ENCODE measurements around the gene ZXDC.
A peak's percentile ranks its signal among the peaks of the same experiment; 100 is the strongest.

ZXDC gene

DNA sequence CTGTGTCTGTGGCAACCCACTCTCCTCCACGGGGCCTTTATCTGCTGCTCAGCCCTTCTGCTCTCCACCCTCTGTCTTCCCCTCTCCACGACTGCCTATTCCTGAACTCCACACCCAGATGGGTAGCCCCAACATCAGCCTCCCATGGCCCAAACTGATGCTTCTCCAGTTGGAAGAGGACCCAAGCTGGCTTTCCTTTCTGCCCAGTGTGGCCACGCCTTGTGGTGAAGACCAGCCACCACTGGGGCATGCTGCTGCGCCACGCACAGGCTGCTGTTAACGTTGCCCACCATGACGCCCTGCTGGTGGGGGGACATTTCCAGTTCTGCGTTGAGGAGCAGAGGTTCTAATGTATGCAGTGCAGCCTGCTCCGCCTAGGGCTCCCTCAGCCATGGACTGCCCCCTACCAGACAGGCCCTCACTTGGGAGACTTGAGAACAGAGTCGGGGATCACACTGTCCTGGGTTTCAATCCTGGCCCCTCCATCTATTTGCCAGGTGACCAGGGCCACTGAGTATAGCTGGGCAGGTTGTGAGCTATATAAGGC is 54.0 kb downstream of the ZXDC start:
- peaks cover 5% of the 10 kb centered on the region for H3K36me3 Mint-ChIP-seq (ENCODE audit: low read depth)
- H3K4me3 Mint-ChIP-seq = no peak overlapping the region
- no peaks in the 10 kb centered on the region for H3K4me1 Mint-ChIP-seq
- H3K27ac Mint-ChIP-seq = no peak overlapping the region
- ATAC-seq (no peak), DNase-seq (no peak)
- H3K27me3 Mint-ChIP-seq = no peaks in the 10 kb centered on the region
- H3K9me3 Mint-ChIP-seq = peaks cover 9% of the 10 kb centered on the region

DNA sequence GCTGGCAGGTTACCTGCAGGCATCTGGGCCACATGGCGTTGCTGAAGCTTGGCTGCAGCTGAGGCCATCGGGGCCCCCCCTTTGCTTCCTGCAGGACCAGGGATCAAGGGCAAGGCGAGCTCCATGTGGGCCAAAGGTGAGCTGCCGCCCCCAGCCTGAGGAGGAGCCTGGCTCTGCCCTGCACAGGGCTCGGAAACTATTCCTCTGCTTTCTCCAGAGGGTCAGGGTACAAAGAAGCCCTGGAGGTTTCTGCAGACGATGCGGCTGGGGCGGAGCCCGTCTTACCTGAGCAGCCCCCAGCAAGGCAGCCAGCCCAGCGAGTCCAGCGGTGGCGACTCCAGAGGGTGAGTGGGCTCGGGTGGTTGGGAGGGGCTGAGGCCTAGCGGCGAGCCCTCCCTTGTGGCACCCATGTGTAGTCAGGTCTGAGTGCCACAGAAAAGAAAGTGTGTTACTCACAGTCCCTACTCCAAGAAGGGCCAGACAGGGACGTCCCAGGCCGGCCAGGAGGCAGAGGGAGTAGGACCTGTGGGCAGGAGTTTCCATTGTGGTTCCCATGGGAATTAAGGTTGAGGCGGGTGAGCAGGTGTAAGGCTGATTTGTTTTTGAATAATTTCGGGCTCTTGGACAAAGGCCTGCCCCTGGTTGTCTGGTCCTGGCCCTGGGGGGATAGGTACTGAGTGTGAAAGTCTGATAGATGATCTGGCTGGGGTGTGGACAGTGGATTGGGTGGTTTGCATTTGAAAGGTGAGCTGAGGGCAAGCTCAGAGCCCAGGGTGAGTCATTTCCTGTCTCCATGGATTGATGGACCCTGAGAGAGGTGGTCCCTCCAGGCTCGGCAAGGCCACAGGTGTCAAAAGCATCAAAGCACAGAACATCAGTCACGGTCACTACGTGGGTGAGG is 55.6 kb downstream of the ZXDC start:
- no peak overlapping the region for H3K27ac Mint-ChIP-seq
- H3K4me3 Mint-ChIP-seq = no peak overlapping the region
- ATAC-seq (no peak), DNase-seq (no peak)
- peaks cover 4% of the 10 kb centered on the region for H3K9me3 Mint-ChIP-seq
- H3K27me3 Mint-ChIP-seq = no peaks in the 10 kb centered on the region
- peaks cover 2% of the 10 kb centered on the region for H3K36me3 Mint-ChIP-seq (ENCODE audit: low read depth)
- no peaks in the 10 kb centered on the region for H3K4me1 Mint-ChIP-seq

DNA sequence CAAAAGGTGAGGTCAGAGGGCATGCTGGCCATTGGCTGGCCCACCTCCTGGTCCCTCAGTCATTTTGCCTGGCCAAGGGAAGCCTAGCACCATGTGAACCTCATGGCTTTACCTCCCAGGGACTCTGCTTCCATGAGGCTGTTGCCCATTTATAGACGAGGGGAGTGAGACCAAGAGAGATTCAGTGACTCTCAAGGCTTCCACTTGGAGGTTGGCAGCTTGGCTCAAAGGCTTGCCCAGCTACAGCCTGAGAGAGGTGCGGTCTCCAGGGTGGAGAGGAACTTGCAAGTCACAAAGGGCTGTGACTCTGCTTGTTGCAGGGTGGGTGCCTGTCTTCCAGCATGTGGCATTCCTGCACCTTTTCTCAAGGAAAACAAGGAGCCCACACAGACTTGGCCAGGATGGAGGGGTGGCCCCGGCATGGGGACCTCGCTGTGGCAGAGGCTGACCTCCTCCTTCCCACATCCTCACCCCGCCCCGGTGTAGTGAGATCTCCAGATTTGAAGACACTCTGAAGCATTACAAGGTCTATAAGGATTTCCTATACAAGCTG is 56.5 kb downstream of the ZXDC start:
- Mint-ChIP-seq H3K4me1 (no peaks in the 10 kb centered on the region), H3K4me3 (no peak overlapping the region), H3K27ac (no peak overlapping the region), H3K9me3 (no peaks in the 10 kb centered on the region), H3K27me3 (peaks cover 6% of the 10 kb centered on the region), H3K36me3 (ENCODE audit: low read depth) (no peaks in the 10 kb centered on the region)
- no peak for DNase-seq
- no peak for ATAC-seq

DNA sequence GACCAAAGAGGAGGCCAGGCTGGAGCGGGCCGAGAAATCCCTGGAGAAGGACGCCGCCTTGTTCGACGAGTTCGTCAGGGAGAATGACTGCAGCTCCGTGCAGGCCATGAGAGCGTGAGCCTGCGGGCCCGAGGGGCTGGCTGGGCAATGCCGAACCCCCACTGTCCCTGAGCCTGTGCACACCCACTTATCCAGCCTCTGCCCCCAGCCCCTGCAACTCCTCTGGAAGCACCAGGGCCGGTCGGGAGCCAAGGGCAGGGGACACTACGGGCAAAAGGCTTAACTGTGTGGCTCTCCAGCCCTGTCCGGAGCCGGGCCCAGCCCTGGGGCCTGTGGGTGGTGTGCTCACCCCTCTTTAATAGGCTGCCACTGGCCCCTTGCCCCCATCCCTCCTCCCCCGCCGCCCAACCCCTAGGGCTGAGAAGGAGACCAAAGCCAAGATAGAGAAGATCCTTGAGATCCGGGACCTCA is 57.0 kb downstream of the ZXDC start:
- Mint-ChIP-seq H3K4me3 (no peak overlapping the region), H3K4me1 (no peaks in the 10 kb centered on the region), H3K27me3 (peaks cover 6% of the 10 kb centered on the region), H3K36me3 (ENCODE audit: low read depth) (no peaks in the 10 kb centered on the region), H3K9me3 (no peaks in the 10 kb centered on the region), H3K27ac (no peak overlapping the region)
- ATAC-seq (no peak), DNase-seq (no peak)

DNA sequence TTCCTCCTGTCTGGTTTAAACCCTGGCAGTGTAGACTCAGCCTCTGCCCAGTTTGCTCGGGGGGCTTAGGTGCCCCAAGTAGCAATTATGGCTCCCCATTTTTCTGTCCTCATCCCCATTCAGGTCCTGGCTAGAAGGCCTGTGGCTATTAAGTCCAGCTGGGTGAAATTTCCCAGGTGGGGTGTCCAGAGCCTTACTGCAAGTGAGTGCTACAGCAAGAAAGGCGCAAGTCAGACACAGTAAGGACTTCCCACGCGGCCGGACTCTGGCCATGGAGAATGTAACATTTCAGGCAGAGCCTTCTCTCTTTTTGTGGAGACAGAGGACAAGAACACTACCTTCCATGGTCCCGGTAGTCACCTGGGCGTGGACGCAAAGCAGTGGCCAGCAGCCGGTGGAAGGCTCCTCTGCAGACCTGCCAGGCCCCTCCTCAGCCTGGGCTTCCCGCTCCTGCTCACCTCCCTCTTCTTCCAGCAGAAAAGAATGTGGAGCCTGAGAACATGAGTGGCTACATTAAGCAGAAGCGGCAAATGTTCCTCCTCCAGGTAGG is 57.6 kb downstream of the ZXDC start:
- Mint-ChIP-seq H3K4me1 (no peaks in the 10 kb centered on the region), H3K27ac (no peak overlapping the region), H3K27me3 (peaks cover 6% of the 10 kb centered on the region), H3K9me3 (no peaks in the 10 kb centered on the region), H3K36me3 (ENCODE audit: low read depth) (no peaks in the 10 kb centered on the region), H3K4me3 (no peak overlapping the region)
- ATAC-seq = no peak
- no peak for DNase-seq

DNA sequence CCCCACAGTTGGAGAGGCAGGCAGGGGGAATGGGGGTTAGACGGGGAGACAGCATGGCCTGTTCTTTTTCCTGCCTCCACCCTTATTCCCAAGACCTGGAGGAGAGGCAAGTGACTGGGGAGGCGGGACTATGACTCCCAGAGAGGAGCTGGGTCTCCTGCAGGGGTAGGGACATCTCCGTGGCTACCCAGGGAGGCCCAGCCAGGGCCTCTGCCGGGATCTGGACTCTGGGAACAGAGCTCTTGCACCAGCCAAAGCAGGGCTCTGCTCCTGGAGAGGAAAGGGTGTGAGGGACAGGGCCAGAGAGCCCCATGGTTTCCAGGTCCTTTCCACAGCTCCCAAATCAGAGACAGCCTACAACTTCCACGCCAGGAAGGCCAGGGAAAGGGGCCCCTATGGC is 58.2 kb downstream of the ZXDC start:
- Mint-ChIP-seq H3K27me3 (peaks cover 6% of the 10 kb centered on the region), H3K4me3 (no peak overlapping the region), H3K4me1 (no peaks in the 10 kb centered on the region), H3K27ac (no peak overlapping the region), H3K9me3 (no peaks in the 10 kb centered on the region), H3K36me3 (ENCODE audit: low read depth) (no peaks in the 10 kb centered on the region)
- no peak for DNase-seq
- no peak for ATAC-seq

DNA sequence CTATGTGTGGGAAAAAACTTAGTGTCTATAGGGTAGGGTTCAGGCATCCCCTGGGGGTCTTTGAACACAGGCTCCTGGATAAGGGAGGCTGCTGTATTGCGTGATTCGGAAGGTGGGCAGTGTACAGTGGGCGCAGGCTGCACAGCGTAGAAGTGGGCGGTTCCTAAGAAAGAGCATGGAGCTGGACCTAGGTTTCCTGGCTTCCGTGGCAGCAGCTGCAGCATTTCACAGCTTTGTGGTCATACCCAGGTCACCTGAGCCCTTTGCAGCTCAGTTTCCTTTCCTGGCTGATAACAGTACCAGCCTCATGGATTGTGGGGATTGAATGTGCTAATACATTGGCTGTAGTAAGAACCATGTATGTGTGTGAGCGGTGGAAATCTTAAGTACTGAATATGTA is 58.7 kb downstream of the ZXDC start:
- Mint-ChIP-seq H3K4me3 (no peak overlapping the region), H3K36me3 (ENCODE audit: low read depth) (no peaks in the 10 kb centered on the region), H3K4me1 (no peaks in the 10 kb centered on the region), H3K9me3 (no peaks in the 10 kb centered on the region), H3K27ac (no peak overlapping the region), H3K27me3 (peaks cover 10% of the 10 kb centered on the region)
- DNase-seq = no peak
- ATAC-seq = no peak

DNA sequence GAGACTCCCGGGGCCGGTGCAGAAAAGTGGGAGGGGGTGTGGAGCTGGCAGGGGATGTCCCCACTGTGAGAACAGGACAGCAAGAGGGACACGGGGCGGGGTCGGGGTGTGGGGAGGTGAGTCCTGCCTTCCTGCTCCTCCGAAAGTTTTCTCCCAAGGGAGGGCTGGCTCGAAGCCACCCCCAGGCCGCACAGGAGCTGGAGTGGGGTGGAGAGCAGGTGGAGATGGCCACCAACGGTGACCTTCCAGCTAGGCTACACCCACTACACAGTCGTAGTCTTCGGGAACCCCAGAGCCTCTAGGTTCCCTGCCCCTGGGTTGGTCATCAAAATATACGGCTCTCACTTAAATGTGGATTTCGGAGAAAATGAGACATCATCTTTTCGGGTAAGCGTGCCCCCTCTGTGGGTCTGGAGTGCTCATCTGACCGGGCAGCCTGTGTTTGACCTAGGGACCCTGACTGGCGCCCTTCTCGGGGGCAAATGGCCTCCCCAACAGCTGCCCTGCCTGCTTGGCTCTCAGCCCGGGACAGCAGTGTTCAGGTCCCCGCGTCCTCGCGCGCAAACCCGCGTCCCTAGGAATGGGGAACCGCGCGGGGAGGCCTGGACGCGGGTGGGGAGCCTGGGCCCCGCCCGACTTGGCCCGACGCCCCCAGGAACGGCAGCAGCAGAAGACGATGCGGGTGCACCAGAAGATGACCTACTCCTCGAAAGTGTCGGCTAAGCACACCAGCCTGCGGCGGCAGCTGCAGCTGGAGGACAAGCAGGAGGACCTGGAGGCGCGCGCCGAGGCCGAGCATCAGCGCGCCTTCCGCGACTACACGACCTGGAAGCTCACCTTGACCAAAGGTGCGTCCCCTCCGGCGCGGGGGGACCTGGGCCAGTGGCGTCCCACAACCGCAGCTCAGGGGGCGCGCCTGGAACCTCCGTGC is 59.8 kb downstream of the ZXDC start:
- Mint-ChIP-seq H3K36me3 (ENCODE audit: low read depth) (no peaks in the 10 kb centered on the region), H3K9me3 (no peaks in the 10 kb centered on the region), H3K27ac (no peak overlapping the region), H3K4me3 (no peak overlapping the region), H3K27me3 (peaks cover 21% of the 10 kb centered on the region), H3K4me1 (no peaks in the 10 kb centered on the region)
- ATAC-seq (no peak), DNase-seq (no peak)

DNA sequence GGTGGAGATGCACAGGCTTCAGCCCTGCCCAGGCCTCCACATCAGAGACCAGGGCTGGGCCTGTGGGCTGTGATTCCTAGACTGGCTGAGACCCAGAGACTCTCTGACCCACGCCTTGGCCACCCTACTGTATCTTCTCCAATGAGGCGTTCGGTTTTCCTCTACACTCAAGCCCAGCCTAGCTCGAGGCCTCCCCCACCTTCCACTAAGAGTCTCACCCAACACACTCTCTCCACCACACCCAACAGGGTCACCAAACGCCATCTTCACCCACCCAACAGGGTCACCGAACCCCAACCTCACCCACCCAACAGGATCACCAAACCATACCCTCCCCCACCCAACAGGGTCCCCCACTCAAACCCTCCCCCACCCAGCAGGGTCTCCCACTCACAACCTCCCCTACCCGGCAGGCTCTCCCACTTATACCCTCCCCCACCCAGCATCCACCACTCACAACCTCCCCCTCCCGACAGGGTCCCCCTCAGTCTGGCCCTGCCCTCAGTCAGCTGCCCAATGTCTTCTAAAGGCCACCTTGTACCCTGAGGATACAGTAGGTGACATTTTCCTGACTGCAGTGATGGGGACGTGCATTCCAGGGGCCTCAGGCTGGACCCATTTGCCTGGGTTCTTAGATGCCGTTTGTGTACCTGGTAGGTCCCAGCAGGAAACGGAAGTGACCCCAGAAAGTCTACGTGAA is 60.6 kb downstream of the ZXDC start:
- Mint-ChIP-seq H3K4me1 (no peaks in the 10 kb centered on the region), H3K27ac (no peak overlapping the region), H3K36me3 (ENCODE audit: low read depth) (no peaks in the 10 kb centered on the region), H3K27me3 (peaks cover 28% of the 10 kb centered on the region), H3K4me3 (no peak overlapping the region), H3K9me3 (no peaks in the 10 kb centered on the region)
- ATAC-seq = no peak
- DNase-seq = no peak

DNA sequence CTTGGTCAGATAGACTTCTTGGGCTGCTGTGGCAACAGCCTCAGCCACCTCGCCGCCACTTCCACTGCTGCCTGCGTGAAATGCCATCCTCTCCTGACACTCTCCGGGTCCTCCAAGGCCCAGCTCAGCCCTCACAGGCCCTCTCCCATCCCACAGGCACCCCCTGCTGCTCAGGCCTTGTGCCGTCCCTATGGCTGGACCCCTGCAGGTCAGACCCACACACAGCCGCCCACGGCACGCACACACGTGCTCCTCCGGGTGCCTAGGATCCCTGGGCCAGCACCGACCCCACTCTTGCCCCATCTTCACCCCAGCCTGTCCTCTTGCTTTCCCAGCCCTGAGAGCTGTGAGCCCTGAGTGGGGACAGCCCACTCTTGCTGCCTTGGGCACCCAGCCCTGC is 61.3 kb downstream of the ZXDC start:
- Mint-ChIP-seq H3K4me3 (no peak overlapping the region), H3K9me3 (no peaks in the 10 kb centered on the region), H3K36me3 (ENCODE audit: low read depth) (no peaks in the 10 kb centered on the region), H3K27me3 (peaks cover 30% of the 10 kb centered on the region), H3K4me1 (no peaks in the 10 kb centered on the region), H3K27ac (no peak overlapping the region)
- no peak for ATAC-seq
- DNase-seq = no peak

DNA sequence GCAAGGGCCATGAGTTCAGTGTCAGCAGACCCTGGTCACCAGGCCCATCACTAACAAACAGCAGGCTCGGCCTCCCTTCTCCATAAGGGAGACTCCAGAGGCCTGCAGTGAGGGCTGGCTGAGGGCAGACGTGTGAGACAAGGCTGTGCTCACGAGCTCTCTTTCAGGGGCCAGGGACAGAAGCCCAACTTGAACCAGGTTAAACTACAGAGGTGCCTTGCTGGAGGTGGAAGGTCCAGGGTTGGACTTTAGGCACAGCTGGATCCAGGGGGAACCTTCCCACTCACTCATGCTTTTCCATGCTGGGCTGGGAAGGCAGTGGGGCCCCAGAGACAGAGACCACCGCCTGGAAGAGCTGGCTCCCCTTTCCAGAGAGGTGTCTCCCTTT is 62.0 kb downstream of the ZXDC start:
- H3K27ac Mint-ChIP-seq = no peak overlapping the region
- ATAC-seq = peak; percentile 22
- no peaks in the 10 kb centered on the region for H3K36me3 Mint-ChIP-seq (ENCODE audit: low read depth)
- no peaks in the 10 kb centered on the region for H3K9me3 Mint-ChIP-seq
- DNase-seq = no peak
- no peaks in the 10 kb centered on the region for H3K4me1 Mint-ChIP-seq
- H3K4me3 Mint-ChIP-seq = no peak overlapping the region
- H3K27me3 Mint-ChIP-seq = peaks cover 33% of the 10 kb centered on the region

DNA sequence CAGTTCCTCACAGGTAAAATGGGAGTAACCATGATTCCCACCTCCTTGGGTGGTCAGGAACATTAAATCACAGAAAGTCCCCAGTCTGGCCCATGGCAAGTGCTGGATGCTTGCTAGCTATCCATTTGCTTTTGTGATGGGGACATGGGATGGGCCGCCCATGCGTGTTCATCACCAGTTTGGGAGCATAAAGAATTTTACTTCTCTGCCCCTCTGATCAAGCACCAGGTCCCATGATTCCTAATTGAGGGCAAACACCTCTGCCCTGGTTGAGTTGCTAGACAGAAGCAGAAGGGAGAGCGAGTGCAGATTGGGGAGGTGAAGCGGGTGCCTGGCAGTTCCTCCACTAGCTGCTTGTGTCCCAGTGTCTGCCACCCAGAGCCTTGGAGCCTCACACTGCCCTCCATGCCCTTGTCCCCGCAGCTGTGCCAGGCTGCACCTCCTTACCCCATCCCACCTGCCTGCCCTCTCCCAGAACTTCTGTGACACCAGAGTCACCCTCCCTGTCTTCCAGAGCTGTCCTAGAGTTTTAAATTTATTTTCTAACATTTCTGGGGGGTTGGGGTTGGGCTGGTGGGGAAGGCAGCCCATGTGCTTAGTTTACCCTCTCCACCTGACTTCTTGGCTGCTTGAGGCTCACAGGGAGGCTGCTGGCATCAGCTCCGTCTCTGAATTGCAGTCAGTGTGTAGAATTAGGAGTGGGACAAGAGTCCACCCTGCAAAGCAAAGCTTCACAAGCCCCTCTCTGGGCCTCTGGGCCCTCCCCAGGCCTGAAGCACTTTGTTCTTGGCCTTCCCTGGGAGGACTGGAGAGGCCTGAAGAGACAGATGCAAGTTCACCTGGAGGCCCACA is 62.6 kb downstream of the ZXDC start:
- DNase-seq = no peak
- Mint-ChIP-seq H3K36me3 (ENCODE audit: low read depth) (no peaks in the 10 kb centered on the region), H3K4me3 (no peak overlapping the region), H3K27ac (no peak overlapping the region), H3K27me3 (peaks cover 39% of the 10 kb centered on the region), H3K9me3 (no peaks in the 10 kb centered on the region), H3K4me1 (no peaks in the 10 kb centered on the region)
- no peak for ATAC-seq

DNA sequence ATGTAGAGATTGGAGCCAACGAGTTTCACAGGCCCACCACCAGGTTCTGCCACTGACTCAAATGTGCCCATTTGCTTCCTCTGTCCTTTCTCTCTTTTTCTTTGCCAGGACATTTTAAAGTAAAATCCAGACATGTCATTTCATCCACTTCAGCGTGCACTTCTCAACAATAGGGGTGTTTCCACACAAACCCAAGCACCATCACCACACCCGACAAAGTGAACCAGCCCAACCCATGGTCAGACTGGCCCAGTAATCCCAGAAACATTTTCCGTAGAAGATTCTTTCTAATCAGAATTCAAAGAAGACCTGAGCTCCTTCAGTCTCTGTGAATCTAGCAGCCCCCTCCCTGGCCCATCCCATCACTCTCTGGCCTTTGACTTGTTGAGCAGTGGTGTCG is 67.6 kb downstream of the ZXDC start:
- H3K36me3 Mint-ChIP-seq (ENCODE audit: low read depth) = no peaks in the 10 kb centered on the region
- DNase-seq = no peak
- ATAC-seq = no peak
- H3K4me1 Mint-ChIP-seq = no peaks in the 10 kb centered on the region
- no peaks in the 10 kb centered on the region for H3K9me3 Mint-ChIP-seq
- H3K4me3 Mint-ChIP-seq = no peak overlapping the region
- peaks cover 43% of the 10 kb centered on the region for H3K27me3 Mint-ChIP-seq
- no peak overlapping the region for H3K27ac Mint-ChIP-seq

Data from activated naive CD8-positive, alpha-beta T cell treated with anti-CD3 and anti-CD28 coated beads, Interleukin-2, amount 50 U/mL, for 24 hours (primary cell).